Vagina (tissue), 2 donors: ENCODE data around the gene PNPT1.

ENCODE experiments used
- CTCF ChIP-seq, 3 experiments: fragments of 450-650 bp in 2 of 3; fragments of 200-600 bp in 1 of 3; sonication (generic) in 1 of 3; IDR thresholded peaks; one replicate each; pipeline ENCODE4 v1.5.1; 2017 to 2019; ENCODE audit warnings: antibody characterized with exemption in 3 of 3, mild to moderate bottlenecking in 2 of 3, moderate library complexity in 2 of 3
- POLR2A ChIP-seq, 2 donors: fragments of 450-650 bp; IDR thresholded peaks; one replicate each; pipeline ENCODE4 v1.6.1; 2017; ENCODE audit warnings: antibody characterized with exemption in 2 of 2, mild to moderate bottlenecking in 2 of 2, moderate library complexity in 2 of 2
- POLR2AphosphoS5 ChIP-seq, 2 donors: sonication (generic); formaldehyde crosslinking; IDR thresholded peaks; one replicate each; pipeline ENCODE4 v1.9.0; 2017; ENCODE audit warnings: antibody characterized with exemption in 2 of 2, mild to moderate bottlenecking in 2 of 2, low read depth in 1 of 2; ENCODE audit not compliant: insufficient read depth in 1 of 2

DNA sequence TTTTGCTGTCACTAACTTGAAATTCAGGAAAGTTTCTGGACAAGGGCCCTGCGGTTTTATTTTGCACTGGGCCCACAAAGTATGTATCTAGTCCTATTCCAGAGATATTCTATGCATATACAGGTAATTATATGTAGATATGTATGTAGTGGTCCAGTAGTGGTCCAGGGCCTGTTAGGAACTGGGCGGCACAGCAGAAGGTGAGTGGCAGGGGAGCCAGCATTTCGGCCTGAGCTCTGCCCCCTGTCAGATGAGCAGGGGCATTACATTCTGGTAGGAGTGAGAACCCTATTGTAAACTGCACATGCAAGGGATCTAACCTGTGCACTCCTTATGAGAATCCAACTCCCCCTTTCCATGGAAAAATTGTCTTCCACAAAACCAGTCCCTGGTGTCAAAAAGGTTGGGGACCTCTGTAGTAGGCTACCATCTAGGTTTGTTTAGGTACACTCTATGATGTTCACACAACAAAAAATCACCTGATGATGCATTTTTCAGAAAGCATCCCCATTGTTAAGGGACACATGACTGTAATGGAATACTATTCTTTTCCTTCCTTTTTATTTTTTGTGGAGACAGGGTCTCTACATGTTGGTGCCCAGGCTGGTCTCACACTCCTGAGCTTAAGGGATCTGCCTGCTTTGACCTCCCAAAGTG, 73.4 kb downstream of the PNPT1 start:
- TF ChIP-seq CTCF (IDR thresholded peaks at IDR 0.05) (no peak), POLR2A (IDR thresholded peaks at IDR 0.05) (no peak), POLR2AphosphoS5 (IDR thresholded peaks at IDR 0.05; ENCODE audit: insufficient read depth in 1 of 2, low read depth in 1 of 2) (no peak)
